Loucy (cell line): Measurements from ENCODE around the gene SYPL1.

Experiments used
- H2AFZ ChIP-seq: fragments of 200-600 bp; sonication (generic); 2 replicates; pipeline ENCODE4 v1.6.0; 2016; ENCODE audit warnings: antibody characterized with exemption, mild to moderate bottlenecking, low read length, moderate library complexity
- H3F3A ChIP-seq: fragments of 200-600 bp; 2 replicates; pipeline ENCODE4 v1.6.0; 2016; ENCODE audit warnings: antibody characterized with exemption, low read depth, mild to moderate bottlenecking
- H3K27me3 ChIP-seq: fragments of 200-600 bp; sonication (generic); 2 replicates; pipeline ENCODE4 v1.6.1; 2014; ENCODE audit warnings: low read length, mild to moderate bottlenecking; ENCODE audit not compliant: insufficient read depth, poor library complexity, severe bottlenecking
- H3K36me3 ChIP-seq: fragments of 200-600 bp; sonication (generic); 2 replicates; pipeline ENCODE4 v1.6.1; 2016; ENCODE audit warnings: low read length; ENCODE audit not compliant: insufficient read depth
- H3K4me1 ChIP-seq: fragments of 200-600 bp; sonication (generic); 2 replicates; pipeline ENCODE4 v1.5.1; 2014; ENCODE audit warnings: low read length, mild to moderate bottlenecking; ENCODE audit not compliant: insufficient read depth, poor library complexity, severe bottlenecking
- H3K4me2 ChIP-seq: fragments of 200-600 bp; sonication (generic); 2 replicates; pipeline ENCODE4 v1.6.0; 2014; ENCODE audit warnings: antibody characterized with exemption, low read length, low read depth, mild to moderate bottlenecking; ENCODE audit not compliant: poor library complexity, severe bottlenecking
- H3K4me3 ChIP-seq: fragments of 200-600 bp; sonication (generic); 2 replicates; pipeline ENCODE4 v1.5.1; 2014; ENCODE audit warnings: low read length, mild to moderate bottlenecking, mixed read lengths; ENCODE audit not compliant: poor library complexity, severe bottlenecking
- H3K79me2 ChIP-seq: fragments of 200-600 bp; sonication (generic); 2 replicates; pipeline ENCODE4 v1.6.1; 2014; ENCODE audit warnings: low read length; ENCODE audit not compliant: insufficient read depth
- H3K9ac ChIP-seq: fragments of 200-600 bp; sonication (generic); 2 replicates; pipeline ENCODE4 v1.6.0; 2014; ENCODE audit warnings: mild to moderate bottlenecking, low read depth, low read length, moderate library complexity; ENCODE audit not compliant: poor library complexity, severe bottlenecking
- H3K9me2 ChIP-seq: fragments of 200-600 bp; sonication (generic); replicated peaks from 2 replicates; pipeline ENCODE4 v1.6.1; 2016; ENCODE audit warnings: low read depth, low read length, mixed read lengths
- H3K9me3 ChIP-seq: fragments of 200-600 bp; sonication (generic); 2 replicates; pipeline ENCODE4 v1.6.1; 2014; ENCODE audit warnings: mild to moderate bottlenecking, antibody characterized with exemption, low read length, low read depth; ENCODE audit not compliant: insufficient read depth
- H4K20me1 ChIP-seq: fragments of 200-600 bp; sonication (generic); 2 replicates; pipeline ENCODE4 v1.6.0; 2014; ENCODE audit warnings: antibody characterized with exemption, low read length, mild to moderate bottlenecking; ENCODE audit not compliant: insufficient read depth, poor library complexity, severe bottlenecking
- EZH2phosphoT487 ChIP-seq: fragments of 200-600 bp; IDR thresholded peaks from 2 replicates; pipeline ENCODE4 v1.6.1; 2018; ENCODE audit warnings: antibody characterized with exemption, mild to moderate bottlenecking, moderate library complexity, borderline replicate concordance
- TF ChIP-seq, protein P1 (sequence below): fragments of 200-600 bp; sonication (generic); conservative IDR thresholded peaks from 2 replicates; pipeline ENCODE4 v1.5.1; 2014; ENCODE audit warnings: mild to moderate bottlenecking, antibody characterized with exemption, low read length

The SYPL1 gene

DNA sequence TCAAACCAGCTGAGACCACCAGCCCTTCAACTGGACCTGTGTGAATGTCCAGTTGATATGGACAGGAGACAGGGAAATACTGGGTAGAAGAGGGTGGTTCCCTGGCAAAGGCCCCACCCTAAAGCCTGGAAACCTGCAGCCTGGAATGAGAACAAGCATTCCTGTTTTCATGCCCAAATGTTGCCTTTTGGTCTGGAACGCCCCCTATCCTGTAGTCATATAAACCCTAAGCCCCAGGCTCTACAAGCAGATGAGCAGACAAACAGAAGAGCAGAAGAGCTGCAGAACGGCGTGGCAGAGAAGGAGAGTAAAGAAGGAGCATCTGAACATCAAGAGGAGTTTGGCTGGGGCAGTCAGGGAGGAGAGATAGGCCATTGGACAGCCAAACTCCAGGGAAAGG is 38.4 kb downstream of the SYPL1 start:
- Histone ChIP-seq H3K4me1 (peaks cover 86% of the 10 kb centered on the region), H2AFZ (0 out of 2 replicates have a peak overlapping the region, but pooled peaks have one; percentile 47), H3K4me2 (peak overlapping the region; percentile 41), H3F3A (peaks cover 11% of the 10 kb centered on the region), H3K4me3 (peak overlapping the region; percentile 5), H3K79me2 (peaks cover 22% of the 10 kb centered on the region), H3K9ac (peak overlapping the region; percentile 91), H3K9me3 (no peaks in the 10 kb centered on the region), H4K20me1 (no peaks in the 10 kb centered on the region), H3K36me3 (no peaks in the 10 kb centered on the region), H3K27me3 (no peaks in the 10 kb centered on the region), H3K9me2 (no peaks in the 10 kb centered on the region)
- TF ChIP-seq EZH2phosphoT487, result no peak

GRCh38 chr7:106072715-106073091 is 39.4 kb downstream of the SYPL1 start:
- Histone ChIP-seq H3K27me3 (no peaks in the 10 kb centered on the region), H3K36me3 (no peaks in the 10 kb centered on the region), H3K79me2 (peaks cover 22% of the 10 kb centered on the region), H3K4me1 (peaks cover 88% of the 10 kb centered on the region), H3K9me3 (no peaks in the 10 kb centered on the region), H3K9ac (peak overlapping the region; percentile 91), H2AFZ (no peak overlapping the region), H3K9me2 (no peaks in the 10 kb centered on the region), H4K20me1 (no peaks in the 10 kb centered on the region), H3F3A (peaks cover 11% of the 10 kb centered on the region), H3K4me3 (peak overlapping the region; percentile 77), H3K4me2 (peak overlapping the region; percentile 82)
- TF ChIP-seq, protein P1, sequence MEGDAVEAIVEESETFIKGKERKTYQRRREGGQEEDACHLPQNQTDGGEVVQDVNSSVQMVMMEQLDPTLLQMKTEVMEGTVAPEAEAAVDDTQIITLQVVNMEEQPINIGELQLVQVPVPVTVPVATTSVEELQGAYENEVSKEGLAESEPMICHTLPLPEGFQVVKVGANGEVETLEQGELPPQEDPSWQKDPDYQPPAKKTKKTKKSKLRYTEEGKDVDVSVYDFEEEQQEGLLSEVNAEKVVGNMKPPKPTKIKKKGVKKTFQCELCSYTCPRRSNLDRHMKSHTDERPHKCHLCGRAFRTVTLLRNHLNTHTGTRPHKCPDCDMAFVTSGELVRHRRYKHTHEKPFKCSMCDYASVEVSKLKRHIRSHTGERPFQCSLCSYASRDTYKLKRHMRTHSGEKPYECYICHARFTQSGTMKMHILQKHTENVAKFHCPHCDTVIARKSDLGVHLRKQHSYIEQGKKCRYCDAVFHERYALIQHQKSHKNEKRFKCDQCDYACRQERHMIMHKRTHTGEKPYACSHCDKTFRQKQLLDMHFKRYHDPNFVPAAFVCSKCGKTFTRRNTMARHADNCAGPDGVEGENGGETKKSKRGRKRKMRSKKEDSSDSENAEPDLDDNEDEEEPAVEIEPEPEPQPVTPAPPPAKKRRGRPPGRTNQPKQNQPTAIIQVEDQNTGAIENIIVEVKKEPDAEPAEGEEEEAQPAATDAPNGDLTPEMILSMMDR, result no peak
- no peak for TF ChIP-seq EZH2phosphoT487

DNA sequence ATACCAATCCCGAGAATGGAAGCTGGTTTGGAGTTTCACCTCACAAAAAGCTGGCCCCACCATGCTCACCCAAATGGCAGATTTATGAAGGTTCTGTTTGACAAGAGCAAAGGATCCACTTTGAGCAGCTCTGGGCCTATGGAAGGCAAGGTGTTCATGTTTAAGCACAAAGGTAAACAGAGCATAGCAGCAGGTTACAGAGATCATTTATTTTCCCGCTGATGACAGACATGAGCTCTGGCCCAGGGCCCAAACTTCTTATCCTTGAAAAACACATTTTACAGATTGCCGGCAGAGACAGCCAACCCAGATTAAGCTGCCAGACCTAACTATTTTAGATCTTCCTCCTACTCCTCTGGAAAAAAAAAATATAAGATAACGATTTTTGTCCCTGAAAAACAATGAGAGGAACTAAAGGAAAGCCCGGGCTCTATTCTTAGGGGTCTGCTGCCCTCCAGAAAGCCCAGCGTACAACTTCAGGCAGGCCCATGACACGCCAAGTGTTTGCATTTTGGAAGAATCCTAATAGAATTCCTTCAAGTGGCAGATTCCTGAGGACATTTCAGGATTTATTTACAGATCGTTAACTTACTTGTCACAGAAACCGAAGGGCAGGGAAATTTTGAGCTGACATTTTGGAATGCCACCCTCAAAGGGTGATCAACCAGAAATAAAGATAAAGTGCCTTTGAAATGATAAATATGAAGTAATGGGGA is 40.0 kb downstream of the SYPL1 start:
- Histone ChIP-seq H3K9ac (peak overlapping the region; percentile 91), H3K79me2 (peaks cover 22% of the 10 kb centered on the region), H3K9me2 (no peaks in the 10 kb centered on the region), H3K9me3 (no peaks in the 10 kb centered on the region), H3K4me1 (peaks cover 82% of the 10 kb centered on the region), H3K27me3 (no peaks in the 10 kb centered on the region), H2AFZ (no peak overlapping the region), H3K4me3 (peak overlapping the region; percentile 77), H3K36me3 (no peaks in the 10 kb centered on the region), H4K20me1 (no peaks in the 10 kb centered on the region), H3K4me2 (peak overlapping the region; percentile 82), H3F3A (peaks cover 11% of the 10 kb centered on the region)
- TF ChIP-seq, protein P1, result no peak
- TF ChIP-seq EZH2phosphoT487, result no peak
